Activated T-cell treated with anti-CD3 and anti-CD28 coated beads, Interleukin-2, amount 50 U/mL, for 1 hour (primary cell): ENCODE data around the gene KRTAP19-7.

Experiments
- DNase-seq: peaks from one replicate; pipeline ENCODE4 v3.0.0-alpha.2; 2020

The KRTAP19-7 gene, protein sequence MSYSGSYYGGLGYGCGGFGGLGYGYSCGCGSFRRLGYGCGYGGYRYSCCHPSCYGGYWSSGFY

DNA sequence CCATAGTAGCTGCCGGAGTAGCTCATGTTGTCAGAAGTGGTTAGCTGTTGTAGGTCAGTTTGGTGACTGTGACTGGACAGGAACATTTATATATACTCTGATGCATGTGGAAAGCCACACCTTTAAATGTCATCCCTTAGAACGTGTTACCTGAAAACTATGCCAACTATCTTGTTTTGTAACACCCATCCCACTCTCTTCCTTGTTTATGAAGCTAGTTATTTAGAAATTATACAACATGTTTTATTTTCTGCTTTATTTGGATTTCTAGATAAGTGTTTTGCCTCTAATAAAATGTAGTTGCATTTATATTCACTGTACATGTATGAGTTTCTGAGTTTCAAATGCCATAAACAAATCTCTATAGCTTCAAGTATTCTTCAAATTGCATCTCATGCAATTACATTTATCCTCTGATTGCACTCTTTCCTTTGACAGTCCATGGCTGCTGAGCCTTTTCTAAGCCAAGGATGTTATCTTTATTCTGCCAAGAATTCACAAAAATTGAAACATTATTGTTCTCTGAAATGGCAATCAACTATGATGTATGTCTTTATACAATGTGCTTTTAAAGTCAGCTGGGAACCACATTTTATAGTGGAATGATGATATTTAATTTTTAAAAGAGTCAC, at the start of gene KRTAP19-7:
KRTAP19-7 (minus strand) TSS at position 51 of the 632 bp plus-strand sequence; CDS start at position 26, 25 bp downstream.
- DNase-seq = no peak

DNA sequence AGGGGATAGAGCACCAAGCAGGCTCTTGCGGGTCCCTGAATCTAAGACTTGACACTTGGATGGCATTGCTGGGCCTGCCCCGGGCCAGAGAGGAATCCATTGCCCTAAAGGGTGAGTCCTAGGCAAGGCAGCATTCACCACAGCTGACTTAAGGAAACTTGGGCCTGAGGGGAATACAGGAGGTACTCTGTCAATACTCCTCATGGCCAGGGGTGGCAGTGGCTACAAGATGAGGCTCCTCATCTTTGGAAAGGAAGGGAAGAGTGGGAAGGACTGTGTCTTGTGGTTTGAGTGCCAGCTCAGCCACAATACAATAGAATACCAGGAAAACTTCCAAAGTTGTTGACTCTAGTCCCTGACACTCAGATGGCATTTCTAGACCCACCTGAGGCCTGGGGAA, 44.9 kb upstream of the KRTAP19-7 start:
- no peak for DNase-seq

DNA sequence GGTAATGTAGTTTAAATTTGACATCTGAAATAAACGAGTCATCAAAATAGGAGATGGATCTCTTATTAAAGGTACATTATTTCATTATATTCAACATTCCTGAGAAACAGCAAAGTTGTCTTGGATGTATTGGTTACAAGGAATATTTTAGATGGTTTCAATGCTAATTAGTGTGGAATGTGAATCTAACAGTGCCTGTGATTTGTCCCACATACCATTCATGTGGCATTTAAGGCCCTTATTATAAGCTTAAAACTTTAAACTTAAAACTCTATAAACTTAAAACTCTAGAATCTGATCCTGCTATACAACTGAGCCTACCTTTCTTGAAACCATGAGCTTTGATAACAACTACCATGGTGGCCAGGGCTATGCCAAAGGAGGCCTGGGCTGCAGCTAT, 39.7 kb upstream of the KRTAP19-7 start, which contains the start of gene KRTAP22-1:
KRTAP22-1 (plus strand) TSS at position 301 of the 400 bp plus-strand sequence.
- DNase-seq = no peak

DNA sequence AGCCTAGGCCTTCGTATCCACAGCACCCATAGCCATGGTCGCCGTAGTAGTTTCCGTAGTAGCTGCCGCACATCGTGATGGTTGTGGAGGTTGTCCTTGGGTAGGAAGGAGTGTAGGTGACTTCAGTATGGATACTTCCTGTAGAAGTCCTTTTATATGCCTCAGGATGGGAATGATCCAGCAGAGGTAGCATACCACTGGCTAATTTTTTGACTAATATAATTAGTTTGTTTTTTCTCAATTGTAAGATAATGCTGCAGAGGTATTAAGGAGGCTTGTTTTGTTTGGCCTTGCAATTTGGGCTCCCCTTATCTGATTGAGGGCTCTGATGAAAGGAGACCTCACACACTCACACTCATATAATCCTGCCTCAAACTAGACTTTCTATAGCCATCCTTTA, 37.7 kb upstream of the KRTAP19-7 start, which contains the start of gene KRTAP6-2:
KRTAP6-2 (minus strand) TSS at position 101 of the 400 bp plus-strand sequence; CDS start at position 73, 28 bp downstream.
- DNase-seq = no peak

DNA sequence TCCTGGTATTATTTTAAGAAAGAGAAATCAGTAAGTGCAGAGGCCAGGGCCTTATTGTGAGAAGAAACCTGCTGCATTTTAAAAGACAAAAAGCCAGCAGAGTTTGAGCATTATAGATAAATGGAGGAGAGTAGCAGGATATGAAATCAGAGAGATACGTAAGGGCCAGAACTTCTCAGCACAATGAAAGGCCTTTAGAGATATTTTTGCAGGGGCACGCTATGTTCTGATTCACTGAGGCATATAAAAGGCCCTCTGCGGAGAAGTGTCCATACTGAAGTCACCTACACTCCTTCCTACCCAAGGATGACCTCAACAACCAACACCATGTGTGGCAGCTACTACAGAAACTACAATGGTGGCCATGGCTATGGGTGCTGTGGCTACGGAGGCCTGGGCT, 31.0 kb upstream of the KRTAP19-7 start, which contains the start of gene KRTAP6-3:
KRTAP6-3 (plus strand) TSS at position 301 of the 400 bp plus-strand sequence; CDS start at position 307, 6 bp downstream.
- DNase-seq = no peak

DNA sequence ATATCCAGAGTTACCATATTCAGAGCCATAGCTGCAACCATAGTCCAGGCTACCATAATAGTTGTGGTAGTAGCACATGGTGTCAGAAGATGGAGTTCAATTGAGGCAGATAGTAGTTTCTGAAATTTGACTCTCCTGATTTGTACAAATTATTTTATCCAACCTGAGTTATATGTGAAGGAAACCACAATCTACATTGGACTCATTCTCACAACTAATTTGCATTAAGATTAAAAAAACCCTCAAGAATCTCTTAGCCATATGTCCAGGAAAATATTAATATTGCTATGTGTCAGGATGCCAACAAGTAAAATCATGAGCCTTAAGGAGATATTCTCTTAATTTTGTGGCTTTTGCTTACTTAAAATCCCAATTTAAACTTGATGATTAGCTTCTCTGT, 29.2 kb upstream of the KRTAP19-7 start, which contains the start of gene KRTAP22-2:
KRTAP22-2 (minus strand) TSS at position 101 of the 400 bp plus-strand sequence.
- no peak for DNase-seq

DNA sequence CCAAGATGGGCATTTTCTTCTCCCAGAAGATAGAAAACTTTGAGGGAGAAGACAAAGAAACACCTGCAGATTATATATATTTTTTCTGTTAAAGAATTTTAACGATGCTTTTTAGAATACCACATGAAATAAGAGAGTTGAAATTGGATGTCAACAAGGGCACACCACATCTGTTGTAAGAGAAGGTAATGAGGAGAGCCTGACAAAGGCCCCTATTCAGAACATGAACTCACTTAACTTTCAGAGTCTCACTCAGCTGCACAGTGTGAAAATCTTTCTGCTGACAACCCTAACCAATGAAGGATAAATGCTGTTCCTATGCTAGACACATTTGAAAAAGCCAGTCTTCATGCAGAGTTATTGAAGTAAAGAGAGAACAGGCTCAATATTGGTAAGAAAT, 21.8 kb upstream of the KRTAP19-7 start:
- DNase-seq = no peak

DNA sequence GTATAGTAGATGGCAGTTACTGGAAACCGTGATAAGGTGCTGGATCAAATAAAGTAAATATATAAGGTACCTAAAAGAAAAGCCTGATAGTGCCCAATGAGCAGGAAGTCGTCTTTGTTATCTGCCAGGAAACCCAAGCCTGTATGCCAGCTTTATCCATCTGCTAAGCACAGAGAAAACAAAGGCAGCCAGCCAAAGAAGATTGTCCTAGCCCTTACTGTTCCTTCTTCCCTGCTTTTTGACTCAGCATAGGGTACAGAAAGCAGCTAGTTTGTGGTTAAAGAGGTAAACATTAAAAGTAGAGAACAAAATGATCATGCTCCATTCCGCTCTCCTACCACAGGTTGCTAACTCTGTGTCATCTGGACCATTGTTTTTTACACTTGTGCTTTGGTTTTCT, 19.0 kb upstream of the KRTAP19-7 start:
- DNase-seq = no peak

DNA sequence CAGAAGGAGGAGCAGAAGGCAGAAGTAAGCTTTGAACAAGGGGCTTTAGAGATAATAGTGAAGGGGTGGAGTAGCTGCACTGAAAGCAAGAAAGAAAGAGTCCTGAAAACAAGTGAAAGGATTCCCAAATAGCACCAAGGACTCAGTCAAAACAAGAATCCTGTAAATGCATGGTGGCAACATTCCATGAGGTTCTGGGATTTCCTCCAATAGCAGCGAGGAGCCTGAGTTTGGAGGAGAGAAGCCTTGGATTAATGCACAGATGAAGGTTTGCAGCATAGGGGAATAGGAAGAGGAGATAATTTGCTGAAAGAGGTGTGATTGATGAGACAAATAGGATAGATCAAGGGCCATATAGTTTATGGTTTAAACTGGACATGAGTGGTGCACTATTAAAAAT, 18.2 kb upstream of the KRTAP19-7 start:
- no peak for DNase-seq

DNA sequence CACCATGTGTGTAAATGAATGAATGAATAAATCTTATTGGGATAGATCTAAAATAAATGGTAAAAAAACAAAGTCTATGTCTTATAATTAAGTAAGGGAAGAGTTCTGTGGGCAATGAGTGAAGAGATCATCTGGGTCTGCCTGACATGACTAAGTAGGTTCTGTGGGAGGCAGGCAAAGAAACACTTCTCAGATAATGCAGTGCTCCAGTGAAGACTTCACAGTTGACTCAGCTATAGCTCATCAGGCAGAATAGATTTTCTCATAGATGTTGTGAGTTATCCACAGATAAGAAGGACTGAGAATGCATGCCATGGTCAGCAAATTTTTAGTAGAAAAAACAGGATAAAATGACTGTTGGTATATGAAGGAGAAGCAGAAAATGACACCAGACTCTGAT, 16.7 kb upstream of the KRTAP19-7 start:
- DNase-seq = no peak

DNA sequence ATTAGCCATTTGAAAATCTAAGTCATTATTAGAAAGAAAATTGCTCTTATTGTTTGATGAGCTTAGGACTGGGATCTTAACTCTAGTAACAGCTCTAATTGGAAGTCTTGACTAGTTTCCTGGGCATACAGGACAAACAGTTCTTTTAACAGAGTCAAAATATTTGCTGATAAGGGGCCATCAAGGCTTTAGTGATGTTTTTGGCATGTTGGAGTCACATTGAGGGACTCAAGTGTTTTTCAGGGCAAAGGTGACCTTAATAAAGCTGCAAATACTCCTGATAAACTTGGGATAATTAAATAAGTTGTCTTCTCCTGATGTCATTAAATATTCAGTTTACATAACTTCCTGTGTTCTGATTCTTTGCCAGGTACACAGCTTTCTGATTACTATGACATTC, 6.5 kb upstream of the KRTAP19-7 start:
- DNase-seq = no peak

DNA sequence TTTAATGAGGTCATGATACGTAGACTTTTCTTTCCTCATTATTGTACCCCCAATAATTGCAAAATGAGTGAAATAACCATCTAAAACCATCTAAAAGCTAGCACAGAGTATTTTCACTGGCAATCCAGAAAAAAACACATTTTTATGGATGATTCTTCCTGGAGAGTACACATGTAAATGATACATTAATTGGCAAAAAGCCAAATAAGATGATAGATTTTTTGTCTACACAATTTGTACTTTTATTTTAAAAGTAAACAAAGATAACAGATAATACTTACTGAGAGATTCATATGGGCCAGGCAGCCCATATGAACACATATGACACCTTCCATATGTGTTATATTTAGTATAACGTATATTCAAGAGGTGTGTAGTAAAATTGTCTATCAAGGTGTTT, 2.5 kb upstream of the KRTAP19-7 start:
- no peak for DNase-seq

DNA sequence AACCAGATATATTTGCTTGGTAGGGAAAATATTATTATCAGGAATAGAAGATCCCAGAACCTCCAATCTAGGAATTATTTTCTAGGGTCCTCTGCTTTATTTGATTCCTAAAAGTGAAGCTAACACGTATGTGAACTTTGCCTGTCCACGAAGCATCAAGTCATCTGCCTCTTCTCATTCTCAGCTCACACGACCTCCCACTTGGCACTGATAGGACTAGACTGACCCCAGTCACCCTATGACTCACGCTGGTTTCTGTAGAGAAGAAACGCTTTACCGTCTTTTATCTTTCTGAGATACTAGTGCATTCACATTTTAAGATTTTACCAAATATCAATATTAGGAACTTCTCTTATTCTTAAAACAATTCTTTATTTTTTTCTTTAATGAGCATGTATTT, 2.0 kb upstream of the KRTAP19-7 start:
- DNase-seq = no peak

DNA sequence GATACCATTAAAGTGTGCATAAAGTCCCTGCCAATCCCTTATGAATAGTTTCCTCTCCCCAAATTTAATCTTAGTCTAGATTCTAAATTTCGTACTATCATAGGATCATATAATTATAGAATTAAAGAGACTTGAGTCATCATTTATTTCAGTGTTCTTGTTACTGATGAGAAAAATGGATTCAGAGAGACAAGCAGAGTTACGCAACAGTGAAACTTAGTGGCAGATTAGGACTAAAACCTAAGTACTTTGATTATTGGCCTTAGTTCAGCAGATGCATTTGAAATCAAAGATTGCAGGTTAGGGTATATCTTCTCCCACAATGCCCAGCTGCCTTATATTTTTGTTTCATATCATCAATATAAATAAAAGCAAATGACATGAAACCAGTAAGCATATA, 843 bp upstream of the KRTAP19-7 start:
- DNase-seq = no peak

DNA sequence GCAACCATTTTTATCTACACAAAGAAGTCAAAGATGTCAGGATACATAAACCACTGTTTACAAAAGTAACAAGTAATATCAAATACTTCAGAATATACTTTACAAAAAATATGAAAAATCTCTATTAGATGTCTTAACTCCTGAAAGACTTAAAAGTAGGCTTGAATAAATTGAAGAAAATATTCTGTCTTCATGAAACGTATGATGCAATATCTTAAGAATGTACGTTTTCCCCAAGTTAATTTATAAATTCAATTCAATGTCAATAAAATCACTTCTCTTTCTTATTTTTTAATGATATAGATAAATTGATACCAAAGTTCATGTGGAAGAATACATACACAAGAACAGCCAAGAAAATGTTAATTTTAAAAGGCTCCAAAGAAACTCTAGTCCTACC, 6.0 kb downstream of the KRTAP19-7 start:
- DNase-seq = no peak

DNA sequence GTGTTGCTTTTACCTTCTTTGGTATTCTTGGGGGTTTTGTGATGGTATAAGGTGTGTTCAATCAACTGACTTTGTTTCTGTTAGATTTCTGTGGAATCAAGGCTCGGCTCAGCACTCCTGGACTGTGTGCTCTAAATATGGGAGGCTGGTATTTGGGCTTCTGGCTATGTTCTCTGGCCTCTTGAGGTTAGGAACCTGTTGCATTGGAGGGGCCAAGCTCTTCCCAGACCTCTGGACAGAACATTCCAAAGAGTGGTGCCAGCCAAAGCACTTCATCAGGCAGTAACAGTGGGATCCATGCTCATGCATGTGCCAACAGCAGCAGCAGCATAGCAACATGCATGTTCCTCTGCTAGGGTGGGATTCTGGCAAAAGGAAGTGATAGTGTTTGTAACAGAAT, 8.3 kb downstream of the KRTAP19-7 start:
- DNase-seq = no peak

DNA sequence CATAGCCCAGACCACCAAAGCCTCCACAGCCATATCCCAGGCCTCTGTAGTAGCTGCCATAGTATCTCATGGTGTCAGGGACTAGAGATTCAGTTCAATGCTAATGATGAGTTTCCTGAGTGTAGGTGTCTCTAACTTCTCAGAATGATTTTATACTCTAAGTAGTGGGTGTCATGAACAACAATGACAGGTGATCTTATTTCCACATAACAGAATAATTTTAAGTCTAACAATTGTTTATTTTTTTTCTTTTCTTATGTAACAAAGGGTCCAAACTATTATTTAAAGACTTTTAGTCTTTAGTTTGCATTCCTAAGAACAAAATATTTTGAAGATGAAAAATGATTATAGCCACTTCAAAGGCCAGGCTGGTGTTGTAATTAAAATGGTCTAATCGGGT, 19.4 kb downstream of the KRTAP19-7 start, which contains the start of gene KRTAP19-6:
KRTAP19-6 (minus strand) TSS at position 101 of the 400 bp plus-strand sequence; CDS start at position 70, 31 bp downstream.
- no peak for DNase-seq

DNA sequence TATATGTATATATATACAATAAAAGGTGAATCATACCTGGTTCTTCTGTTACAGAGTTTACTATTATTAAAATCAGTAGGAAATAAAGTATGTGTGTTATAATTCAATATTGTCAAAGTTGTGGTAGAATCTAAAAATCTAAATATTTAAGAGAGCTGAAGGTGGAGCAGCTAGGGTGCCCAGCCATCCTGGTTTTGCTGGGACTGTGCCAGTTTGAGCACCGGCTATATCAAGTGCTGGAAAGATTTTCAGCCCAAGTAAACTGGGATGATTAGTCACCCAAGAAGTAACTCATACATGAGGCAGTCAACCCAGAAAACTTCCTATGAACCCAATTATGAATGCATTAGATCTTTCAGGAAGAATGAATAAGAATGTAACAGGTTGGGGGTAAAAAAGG, 42.2 kb downstream of the KRTAP19-7 start:
- DNase-seq = no peak

DNA sequence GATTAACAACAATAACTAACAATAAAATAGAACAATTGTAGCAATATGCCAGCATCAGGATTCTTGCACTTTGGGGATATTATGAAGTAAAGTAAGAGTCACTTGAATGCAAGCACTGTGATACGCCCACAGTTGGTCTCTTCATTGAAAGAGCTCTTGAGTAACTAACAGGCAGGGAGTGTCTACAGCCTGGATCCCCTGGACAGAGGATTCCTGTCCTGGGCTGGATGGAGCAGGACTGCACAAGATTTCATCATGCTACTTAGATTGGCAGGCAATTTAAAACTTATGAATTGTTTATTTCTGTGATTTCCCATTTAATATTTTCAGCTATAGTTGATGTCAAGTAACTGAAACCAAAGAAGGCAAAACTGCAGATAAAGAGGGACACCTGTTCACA, 45.4 kb downstream of the KRTAP19-7 start:
- no peak for DNase-seq
